Posterior vena cava (tissue), 2 donors: Measurements from ENCODE around the gene ADAMTS3. TPM values are rescaled to one million over a fixed set of nuclear protein-coding genes. Genes with fewer than 3 reads are reported as not detected.
"Not testable (repeated sequence)": the region's sequence is repeated elsewhere in the genome, so short reads cannot be mapped to it uniquely, and the experiment has no call there.

ENCODE experiments used
- DNase-seq: peaks from one replicate; pipeline ENCODE4 v3.0.0-alpha.2; 2020; ENCODE audit warnings: low spot score
- intact Hi-C, 2 donors: fragments of 100-400 bp; cut with DNase I; formaldehyde crosslinking; loops; one replicate each; pipeline versions ENCODE4 v1.14.1 to v1.14.2; 2022 to 2023
- total RNA-seq, 2 donors: library from RNA; stranded (reverse); fragmentation: NEBNext Ultra II Directional; extraction: Animal tissue kit (Norgen Biotek cat#: 25700); gene quantifications; one replicate each; pipeline ENCODE4 v1.2.1, GENCODE V29; 2021
- donor health status: DM: yes; HTN: yes; CAD: no.
- donor health status: DM: yes; HTN: yes; CAD: no.

Gene ADAMTS3
- total RNA-seq, 2 donors from 2014 or later, result 3.2 to 6.2 TPM

DNA sequence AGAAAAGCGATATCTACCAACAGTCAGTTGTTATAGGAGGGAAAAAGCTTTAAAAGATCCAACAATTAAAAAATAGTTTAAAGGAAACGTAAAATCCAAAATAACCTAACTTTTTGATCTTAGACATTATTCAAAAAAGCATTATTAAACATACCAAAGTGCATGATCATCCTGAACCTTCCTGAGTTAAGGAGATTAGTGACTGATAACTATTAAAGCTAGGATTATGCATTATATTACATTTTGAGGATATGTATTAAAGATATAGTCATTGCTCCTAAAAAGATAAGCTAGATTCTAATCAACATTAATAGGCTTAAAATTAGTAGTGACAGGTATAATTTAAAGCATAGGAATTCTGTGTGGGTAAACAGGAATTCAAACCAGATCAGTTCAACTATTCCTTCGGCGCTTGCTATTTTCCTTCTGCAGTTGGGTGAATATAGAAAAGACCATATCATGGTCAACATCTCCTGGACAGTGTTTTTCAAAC is 139.6 kb downstream of the ADAMTS3 start:
- intact Hi-C loops, result no loop called here
- DNase-seq, result no peak

GRCh38 chr4:72427057-72427456 is 142.0 kb downstream of the ADAMTS3 start:
- intact Hi-C loops, result no loop called here
- no peak for DNase-seq

GRCh38 chr4:72425908-72426307 is 143.1 kb downstream of the ADAMTS3 start:
- DNase-seq, intact Hi-C loops: not testable (repeated sequence)

GRCh38 chr4:72424006-72424405 is 145.0 kb downstream of the ADAMTS3 start:
- intact Hi-C loops, result no loop called here
- no peak for DNase-seq

GRCh38 chr4:72422416-72422815 is 146.6 kb downstream of the ADAMTS3 start:
- DNase-seq, result no peak
- intact Hi-C loops, result no loop called here

DNA sequence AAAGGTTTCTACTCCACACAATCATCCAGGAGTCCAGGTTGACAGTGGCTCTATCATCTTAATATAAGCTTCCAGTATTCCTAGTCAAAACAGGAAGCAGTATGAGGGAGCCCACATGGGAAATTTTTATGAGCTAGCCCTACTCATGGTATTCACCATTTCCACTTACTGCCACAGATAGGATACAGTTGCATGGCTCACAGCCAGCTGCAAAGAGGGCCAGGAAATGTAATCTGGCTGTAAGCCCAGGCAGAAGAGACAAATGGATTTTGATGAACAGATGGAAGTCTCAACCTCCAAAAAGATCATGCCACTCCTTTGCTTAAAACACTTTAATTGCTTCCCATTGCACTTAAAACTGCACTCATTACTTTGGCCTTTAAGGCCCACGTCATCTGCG is 150.6 kb downstream of the ADAMTS3 start:
- no peak for DNase-seq
- intact Hi-C loops, result no loop called here

GRCh38 chr4:72410158-72410557 is 158.9 kb downstream of the ADAMTS3 start:
- intact Hi-C loops, result no loop called here
- DNase-seq, result no peak

GRCh38 chr4:72408568-72408967 is 160.5 kb downstream of the ADAMTS3 start:
- intact Hi-C loops, result no loop called here
- no peak for DNase-seq

DNA sequence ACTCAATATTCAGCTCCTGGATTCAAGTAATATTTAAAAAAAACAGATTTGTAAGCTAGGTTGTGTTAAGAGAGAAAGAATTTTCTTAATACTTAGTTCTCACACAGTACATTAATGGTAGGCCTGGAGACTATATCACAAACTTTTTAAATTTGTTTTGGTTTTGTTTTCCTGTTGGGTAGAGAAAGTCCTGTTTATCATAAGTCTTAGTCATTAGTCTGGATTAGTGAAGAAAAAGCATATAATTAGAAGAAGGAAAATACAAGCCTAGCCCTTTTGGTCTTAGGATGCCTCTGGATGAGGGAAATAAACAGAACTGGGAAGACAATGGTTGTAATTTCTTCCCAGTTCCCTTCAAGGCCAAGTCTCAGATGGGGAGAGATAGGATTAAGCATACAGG is 163.6 kb downstream of the ADAMTS3 start:
- no peak for DNase-seq
- intact Hi-C loops, result no loop called here

- DNase-seq, result no peak
- intact Hi-C loops, result no loop called here
These were observed 171.7 kb downstream of the ADAMTS3 start for GRCh38 chr4:72397314-72397713.

- no peak for DNase-seq
- intact Hi-C loops, result no loop called here
These were observed 174.9 kb downstream of the ADAMTS3 start for GRCh38 chr4:72394012-72394663.

DNA sequence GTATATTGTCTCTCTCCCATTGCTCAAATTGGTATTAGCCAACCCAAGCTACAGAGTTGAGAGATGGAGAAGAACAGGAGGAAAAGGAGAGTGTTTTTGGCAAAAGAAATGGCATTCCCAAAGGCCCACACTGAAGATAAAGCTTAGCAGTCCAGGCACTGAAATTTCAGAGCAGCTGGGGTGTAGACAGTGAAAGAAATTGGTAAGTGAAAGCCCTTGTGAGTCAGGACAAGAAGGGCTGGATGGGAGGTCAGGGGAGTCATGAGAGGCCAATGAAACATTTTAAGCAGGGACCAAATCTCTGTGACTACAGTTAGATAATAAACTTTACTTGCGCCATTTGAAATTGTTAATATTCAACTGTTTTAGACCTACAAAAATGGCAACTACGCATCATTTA is 177.7 kb downstream of the ADAMTS3 start:
- DNase-seq, result no peak
- intact Hi-C loops, result no loop called here

DNA sequence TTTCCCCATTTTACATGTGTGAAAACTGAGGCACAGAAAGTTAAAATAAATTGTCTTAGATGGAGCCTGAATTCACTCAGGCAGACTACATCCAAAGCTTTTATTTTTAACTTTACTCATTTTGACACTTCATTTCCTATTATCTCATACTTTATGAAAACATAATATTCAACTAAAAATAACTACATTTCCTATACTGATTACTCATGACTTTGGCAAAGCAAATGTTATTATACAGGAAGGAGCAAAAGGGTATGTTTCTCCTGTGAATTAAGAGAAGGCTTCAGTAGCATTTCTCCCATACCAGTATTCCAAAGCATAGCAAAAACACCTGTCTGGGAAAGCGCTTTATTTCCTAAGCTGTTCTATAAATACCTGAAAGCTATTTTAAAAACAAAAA is 178.6 kb downstream of the ADAMTS3 start:
- intact Hi-C loops, result no loop called here
- DNase-seq, result no peak

DNA sequence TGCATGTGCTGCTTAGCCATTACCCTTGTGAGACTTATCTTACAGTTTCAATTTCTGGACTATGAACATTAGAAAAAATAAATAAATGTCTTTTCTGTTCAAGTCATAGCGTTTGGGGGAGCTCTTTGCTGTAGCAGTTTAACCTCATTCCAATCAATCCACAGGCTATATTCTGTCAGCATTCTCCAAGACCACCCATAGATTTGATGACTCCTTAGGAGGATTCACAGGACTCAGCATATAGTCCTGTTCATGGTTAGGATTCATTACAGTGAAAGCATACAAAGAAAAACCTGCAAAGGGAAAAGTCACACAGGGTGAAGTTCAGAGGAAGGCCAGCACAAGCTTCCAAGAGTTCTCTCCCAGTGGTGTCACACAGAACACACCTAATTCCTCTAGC is 180.5 kb downstream of the ADAMTS3 start:
- DNase-seq, result no peak

DNA sequence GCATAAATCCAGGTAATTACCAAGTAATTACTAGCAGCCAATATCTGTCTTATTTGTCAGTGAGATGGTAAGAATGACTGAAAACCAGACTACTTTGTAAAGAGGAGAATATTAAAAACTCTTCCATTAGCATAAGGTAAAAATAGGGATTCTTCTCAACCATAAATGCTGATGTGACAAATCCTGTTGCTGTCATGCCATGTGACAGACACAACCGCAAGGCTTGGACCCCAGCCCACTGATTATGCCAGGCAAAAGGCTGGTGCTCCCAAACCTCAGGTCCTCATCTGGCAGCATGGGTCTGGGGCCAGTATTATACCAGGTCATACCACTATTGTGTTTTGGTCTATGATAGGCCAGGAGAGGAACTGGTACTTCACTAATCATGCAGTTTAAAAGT is 181.1 kb downstream of the ADAMTS3 start:
- intact Hi-C loops, result no loop called here
- DNase-seq, result no peak

More for the DNA sequence above, 180.5 kb downstream of the ADAMTS3 start:
- intact Hi-C loops, result no loop called here

- intact Hi-C loops, result no loop called here
- no peak for DNase-seq
These were observed 185.6 kb downstream of the ADAMTS3 start for GRCh38 chr4:72383439-72383838.

DNA sequence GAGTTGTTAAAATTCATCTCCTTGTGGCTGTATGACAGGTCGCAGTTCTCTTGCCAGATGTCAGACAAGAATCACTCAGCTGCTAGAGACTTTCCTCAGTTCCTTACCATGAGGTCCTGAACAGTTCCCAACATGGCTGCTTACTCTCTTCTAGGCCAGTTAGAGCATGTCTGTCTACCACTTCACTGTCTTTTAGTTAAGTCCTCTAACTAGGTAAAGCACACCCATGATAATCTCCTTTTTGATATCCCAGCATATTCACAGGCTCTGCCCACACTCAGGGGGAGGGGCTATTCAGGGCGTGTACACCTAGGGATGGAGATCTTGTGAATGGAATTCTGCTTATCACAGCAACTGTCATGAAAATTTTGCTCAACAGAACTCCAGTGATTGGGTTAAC is 190.1 kb downstream of the ADAMTS3 start:
- DNase-seq, result no peak
- intact Hi-C loops, result no loop called here

DNA sequence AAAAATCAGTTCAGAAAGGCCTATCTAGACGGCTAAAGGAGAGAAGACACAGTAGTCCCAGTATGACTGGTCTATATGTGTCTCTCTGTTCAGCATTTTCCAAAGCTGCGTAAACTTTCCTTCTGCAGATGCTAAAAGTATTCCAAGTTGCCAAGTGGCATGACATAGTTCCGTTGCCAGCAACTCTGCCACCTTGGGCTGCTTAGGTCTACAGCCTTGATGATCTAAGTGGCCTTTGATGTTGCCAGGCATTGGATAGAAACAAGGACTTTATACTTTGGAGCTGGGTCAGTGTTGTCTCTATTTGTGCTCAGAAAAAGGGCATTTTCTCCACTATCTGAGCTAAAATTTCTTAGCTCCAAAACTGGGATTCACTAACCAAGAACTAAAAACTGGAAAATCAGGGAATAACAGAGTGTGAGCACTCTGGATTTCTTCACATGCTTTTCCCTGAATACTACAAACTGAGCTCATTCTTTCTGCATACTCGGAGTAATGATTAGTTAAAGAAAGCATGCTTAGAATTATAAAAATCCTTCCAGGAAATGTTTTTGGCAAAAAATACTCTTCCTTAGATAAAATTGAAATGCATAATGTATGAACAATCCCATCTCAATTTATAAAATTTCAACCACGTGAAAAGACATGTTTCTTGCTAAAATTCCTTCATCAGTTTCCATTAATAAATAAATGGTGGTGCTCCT is 191.4 kb downstream of the ADAMTS3 start:
- no peak for DNase-seq
- intact Hi-C loops, result no loop called here

DNA sequence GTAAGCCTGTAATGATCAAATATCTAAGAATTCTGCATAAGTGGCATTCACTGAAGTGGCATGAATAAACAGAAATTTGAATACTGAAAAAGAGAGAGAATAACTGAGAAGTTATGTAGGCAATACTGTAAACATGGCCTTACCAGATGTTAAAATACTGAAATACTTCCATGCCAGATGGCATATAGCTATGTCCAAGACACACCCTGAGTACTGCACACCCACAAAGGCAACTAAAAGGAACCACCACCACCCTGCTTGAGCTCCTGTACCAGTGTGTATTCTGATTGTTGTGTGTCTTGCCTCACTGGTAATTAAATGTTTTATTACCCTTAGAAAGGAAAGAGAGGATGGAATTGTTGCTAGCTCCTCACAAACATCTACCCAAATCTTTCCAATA is 192.1 kb downstream of the ADAMTS3 start:
- DNase-seq, result no peak
- intact Hi-C loops, result no loop called here

DNA sequence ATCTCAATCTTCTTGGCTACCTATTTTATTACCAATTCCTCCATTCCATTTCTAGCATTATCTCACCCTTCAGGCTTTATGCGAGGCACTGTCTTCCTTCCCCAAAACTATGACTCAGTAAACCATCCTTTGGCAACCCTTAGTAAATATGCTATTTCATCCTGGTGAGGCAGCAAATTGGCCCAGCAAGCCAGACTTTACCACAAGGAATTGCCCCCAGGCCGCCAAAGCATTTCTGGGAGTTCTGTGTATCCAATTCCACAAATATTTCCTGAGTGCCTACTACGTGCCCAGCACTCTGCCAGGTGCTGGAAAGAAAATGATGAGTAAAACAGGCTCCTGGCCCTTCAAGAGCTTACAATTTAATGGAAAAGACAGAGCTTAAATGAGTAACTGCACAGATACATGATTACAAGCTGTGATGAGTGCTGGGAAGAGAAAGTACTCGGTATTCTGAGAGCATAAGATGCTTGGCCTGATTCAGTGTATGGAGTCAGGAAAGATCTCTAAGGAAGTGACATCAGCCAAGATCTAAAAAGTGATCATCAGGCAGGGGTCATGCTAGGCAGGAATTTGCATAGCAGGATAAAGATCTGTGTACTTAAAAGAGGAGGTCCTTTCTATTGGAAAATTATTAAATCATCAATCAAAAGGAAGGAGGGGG is 193.8 kb downstream of the ADAMTS3 start:
- no peak for DNase-seq
- intact Hi-C loops, result no loop called here

DNA sequence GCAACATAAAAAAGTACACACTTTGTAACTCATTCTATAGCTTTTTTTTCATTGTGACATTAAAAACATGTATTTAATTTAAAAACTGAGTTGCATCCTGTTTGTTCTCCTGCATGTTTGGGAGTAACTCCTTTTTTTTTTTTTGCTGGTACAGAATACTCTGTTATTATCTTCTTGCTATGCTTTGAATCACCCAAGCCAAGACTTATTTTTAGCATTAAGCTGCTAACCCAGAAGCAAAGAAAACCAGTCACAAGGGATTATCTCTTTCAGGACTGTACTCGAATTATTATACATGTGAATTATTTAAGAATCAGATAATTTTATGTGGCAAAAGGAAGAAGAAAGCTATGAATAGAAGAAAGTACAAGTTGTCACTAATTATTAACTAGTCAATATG is 194.9 kb downstream of the ADAMTS3 start:
- DNase-seq, result no peak
- intact Hi-C loops, result no loop called here
